GM13976 (cell line): ENCODE measurements around the gene UBR1.
A peak's percentile ranks its signal among the peaks of the same experiment; 100 is the strongest.

ENCODE experiments used
- DNase-seq: peaks from one replicate; pipeline ENCODE4 v3.0.0; 2012; ENCODE audit warnings: low spot score
- CTCF ChIP-seq: IDR thresholded peaks from 2 replicates; pipeline ENCODE4 v1.5.1; 2012; ENCODE audit warnings: borderline replicate concordance, mild to moderate bottlenecking; ENCODE audit not compliant: insufficient read depth; ENCODE audit errors: extremely low read depth, missing control alignments, control extremely low read depth
- in situ Hi-C: fragments of 300-500 bp; cut with MboI; formaldehyde crosslinking; loops from one replicate; pipeline ENCODE4 v1.12.0; 2022; ENCODE audit warnings: low sequenced_read_pairs, mixed read lengths, inconsistent platforms; ENCODE audit not compliant: unreplicated experiment

UBR1 gene

GRCh38 chr15:42929306-42929848 is 176.5 kb downstream of the UBR1 start:
- no peak for TF ChIP-seq CTCF
- no peak for DNase-seq
- in situ Hi-C loops, result loop anchor here (10.0 kb wide), 1 partner anchor 225 kb away; no protein-coding TSS in a partner anchor

GRCh38 chr15:42921342-42921731 is 184.5 kb downstream of the UBR1 start:
- in situ Hi-C loops, result loop anchor here (10.0 kb wide), 1 partner anchor 217 kb away; no protein-coding TSS in a partner anchor
- no peak for DNase-seq

GRCh38 chr15:42920519-42921341 is 185.1 kb downstream of the UBR1 start, which contains the start of gene TTBK2:
Gene TTBK2 (minus strand): TSS chr15:42920778. CDS start chr15:42878617, 42,161 bp downstream.
- in situ Hi-C loops, result loop anchor here (10.0 kb wide), 1 partner anchor 216 kb away; no protein-coding TSS in a partner anchor
- DNase-seq, result peak; percentile 94
- no peak for TF ChIP-seq CTCF

More at GRCh38 chr15:42921342-42921731, 184.5 kb downstream of the UBR1 start:
- no peak for TF ChIP-seq CTCF

GRCh38 chr15:42919799-42920518 is 185.9 kb downstream of the UBR1 start:
- in situ Hi-C loops, result loop anchor here (10.0 kb wide), 1 partner anchor 215 kb away; no protein-coding TSS in a partner anchor
- DNase-seq, result peak; percentile 47

GRCh38 chr15:42919308-42919707 is 186.5 kb downstream of the UBR1 start:
- no peak for DNase-seq
- in situ Hi-C loops, result no loop called here
- TF ChIP-seq CTCF, result no peak

More at GRCh38 chr15:42919799-42920518, 185.9 kb downstream of the UBR1 start:
- no peak for TF ChIP-seq CTCF

GRCh38 chr15:42918047-42918446 is 187.8 kb downstream of the UBR1 start:
- no peak for TF ChIP-seq CTCF
- no peak for DNase-seq
- in situ Hi-C loops, result no loop called here
